SJSA1 (cell line): ENCODE data around the gene ANKLE2. TPM values are rescaled to one million over a fixed set of nuclear protein-coding genes. Genes with fewer than 3 reads are reported as not detected.
"Not testable (repeated sequence)": the region's sequence is repeated elsewhere in the genome, so short reads cannot be mapped to it uniquely, and the experiment has no call there.

ENCODE experiments used
- DNase-seq, 2 experiments: peaks; one replicate each; pipeline ENCODE4 v3.0.0-alpha.2; 2015 to 2020; ENCODE audit warnings: low spot score in 2 of 2, low read depth in 1 of 2
- H3K27ac ChIP-seq: fragments of 250-450 bp; sonication (Bioruptor Pico); 2 replicates; pipeline ENCODE4 v1.5.1; 2020; ENCODE audit warnings: mild to moderate bottlenecking, moderate library complexity
- H3K27me3 ChIP-seq: fragments of 250-450 bp; sonication (Bioruptor Pico); replicated peaks from 2 replicates; pipeline ENCODE4 v1.5.1; 2020; ENCODE audit warnings: mild to moderate bottlenecking, moderate library complexity
- H3K36me3 ChIP-seq: fragments of 250-450 bp; sonication (Bioruptor Pico); 2 replicates; pipeline ENCODE4 v1.5.1; 2020; ENCODE audit warnings: mild to moderate bottlenecking
- H3K4me1 ChIP-seq: fragments of 250-450 bp; sonication (Bioruptor Pico); replicated peaks from 2 replicates; pipeline ENCODE4 v1.6.1; 2021; ENCODE audit warnings: mild to moderate bottlenecking
- H3K4me3 ChIP-seq: fragments of 250-450 bp; sonication (Bioruptor Pico); 2 replicates; pipeline ENCODE4 v1.5.1; 2020; ENCODE audit warnings: mild to moderate bottlenecking
- H3K9me3 ChIP-seq: fragments of 250-450 bp; sonication (Bioruptor Pico); replicated peaks from 2 replicates; pipeline ENCODE4 v1.5.1; 2020; ENCODE audit warnings: mild to moderate bottlenecking
- total RNA-seq: library from RNA; depleted of rRNA; stranded (reverse); fragments of >200 nt; shearing (Covaris generic); gene quantifications from 2 replicates; pipeline ENCODE4 v1.2.3, GENCODE V29; 2014

The ANKLE2 gene
- total RNA-seq, 1 experiment from 2014 or later = 72.6 TPM

- no peak for DNase-seq
- Histone ChIP-seq H3K27me3 (no peaks in the 10 kb centered on the region), H3K27ac (no peak overlapping the region), H3K4me1 (no peaks in the 10 kb centered on the region), H3K9me3 (no peaks in the 10 kb centered on the region), H3K4me3 (no peak overlapping the region), H3K36me3 (peaks cover 77% of the 10 kb centered on the region)
Measured at GRCh38 chr12:132773077-132773955, 11.7 kb upstream of the ANKLE2 start.

- DNase-seq = no peak
- H3K27me3 ChIP-seq = no peaks in the 10 kb centered on the region
- H3K27ac ChIP-seq = no peak overlapping the region
- H3K36me3 ChIP-seq = peaks cover 73% of the 10 kb centered on the region
- H3K4me3 ChIP-seq = no peak overlapping the region
- no peaks in the 10 kb centered on the region for H3K9me3 ChIP-seq
- H3K4me1 ChIP-seq = no peaks in the 10 kb centered on the region
Measured at GRCh38 chr12:132772606-132773005, 11.0 kb upstream of the ANKLE2 start.

GRCh38 chr12:132771126-132771838 lies 9.7 kb upstream of the ANKLE2 start:
- Histone ChIP-seq H3K36me3 (peaks cover 62% of the 10 kb centered on the region), H3K27me3 (no peaks in the 10 kb centered on the region)
- no peak for DNase-seq

GRCh38 chr12:132766380-132767085 lies 4.9 kb upstream of the ANKLE2 start:
- Histone ChIP-seq H3K9me3 (no peaks in the 10 kb centered on the region), H3K4me3 (no peak overlapping the region), H3K27ac (no peak overlapping the region), H3K36me3 (peaks cover 29% of the 10 kb centered on the region), H3K27me3 (no peaks in the 10 kb centered on the region), H3K4me1 (peaks cover 5% of the 10 kb centered on the region)
- DNase-seq = no peak

More at GRCh38 chr12:132771126-132771838, 9.7 kb upstream of the ANKLE2 start:
- Histone ChIP-seq H3K4me1 (no peaks in the 10 kb centered on the region), H3K4me3 (no peak overlapping the region), H3K9me3 (no peaks in the 10 kb centered on the region), H3K27ac (no peak overlapping the region)

GRCh38 chr12:132765361-132765760 lies 3.7 kb upstream of the ANKLE2 start:
- H3K36me3 ChIP-seq = peaks cover 29% of the 10 kb centered on the region
- no peaks in the 10 kb centered on the region for H3K9me3 ChIP-seq
- no peak for DNase-seq
- peaks cover 6% of the 10 kb centered on the region for H3K4me1 ChIP-seq
- H3K4me3 ChIP-seq = no peak overlapping the region
- no peak overlapping the region for H3K27ac ChIP-seq
- no peaks in the 10 kb centered on the region for H3K27me3 ChIP-seq

GRCh38 chr12:132764231-132764630 lies 2.6 kb upstream of the ANKLE2 start:
- peaks cover 26% of the 10 kb centered on the region for H3K36me3 ChIP-seq
- H3K27me3 ChIP-seq = no peaks in the 10 kb centered on the region
- no peaks in the 10 kb centered on the region for H3K9me3 ChIP-seq
- H3K4me1 ChIP-seq = peaks cover 15% of the 10 kb centered on the region
- no peak overlapping the region for H3K27ac ChIP-seq
- H3K4me3 ChIP-seq = no peak overlapping the region
- no peak for DNase-seq

GRCh38 chr12:132761921-132762583 lies 420 bp upstream of the ANKLE2 start:
- Histone ChIP-seq H3K27ac (peak overlapping the region; percentile 62), H3K4me3 (peak overlapping the region; percentile 99), H3K36me3 (peaks cover 29% of the 10 kb centered on the region), H3K4me1 (peaks cover 15% of the 10 kb centered on the region), H3K27me3 (no peaks in the 10 kb centered on the region), H3K9me3 (no peaks in the 10 kb centered on the region)
- peak; percentile 81 to 85 for DNase-seq

GRCh38 chr12:132759359-132759758 lies 2.3 kb downstream of the ANKLE2 start:
- peak overlapping the region; percentile 99; the same call in 1 of the 2 replicates for H3K4me3 ChIP-seq
- H3K4me1 ChIP-seq = peaks cover 15% of the 10 kb centered on the region
- H3K27me3 ChIP-seq = no peaks in the 10 kb centered on the region
- H3K9me3 ChIP-seq = no peaks in the 10 kb centered on the region
- H3K27ac ChIP-seq = no peak overlapping the region
- DNase-seq = no peak
- H3K36me3 ChIP-seq = peaks cover 54% of the 10 kb centered on the region

- H3K27ac ChIP-seq, H3K4me3 ChIP-seq, H3K9me3 ChIP-seq, H3K27me3 ChIP-seq, DNase-seq: not testable (repeated sequence)
- peaks cover 59% of the 10 kb centered on the region for H3K36me3 ChIP-seq
- H3K4me1 ChIP-seq = peaks cover 15% of the 10 kb centered on the region
Measured at GRCh38 chr12:132758825-132759224, 2.8 kb downstream of the ANKLE2 start.

GRCh38 chr12:132754160-132754932 lies 7.3 kb downstream of the ANKLE2 start:
- H3K36me3 ChIP-seq = peaks cover 86% of the 10 kb centered on the region
- H3K27ac ChIP-seq = no peak overlapping the region
- no peak overlapping the region for H3K4me3 ChIP-seq
- H3K9me3 ChIP-seq = no peaks in the 10 kb centered on the region
- no peak for DNase-seq
- no peaks in the 10 kb centered on the region for H3K4me1 ChIP-seq
- no peaks in the 10 kb centered on the region for H3K27me3 ChIP-seq

GRCh38 chr12:132753670-132754069 lies 8.0 kb downstream of the ANKLE2 start:
- H3K4me1 ChIP-seq, H3K27ac ChIP-seq, DNase-seq, H3K9me3 ChIP-seq, H3K4me3 ChIP-seq, H3K27me3 ChIP-seq: not testable (repeated sequence)
- peaks cover 90% of the 10 kb centered on the region for H3K36me3 ChIP-seq

GRCh38 chr12:132748319-132748718 lies 13.3 kb downstream of the ANKLE2 start:
- Histone ChIP-seq H3K4me1 (no peaks in the 10 kb centered on the region), H3K4me3 (no peak overlapping the region), H3K9me3 (no peaks in the 10 kb centered on the region), H3K27me3 (no peaks in the 10 kb centered on the region), H3K36me3 (peaks cover 93% of the 10 kb centered on the region), H3K27ac (no peak overlapping the region)
- DNase-seq = no peak

- Histone ChIP-seq H3K4me1 (no peaks in the 10 kb centered on the region), H3K36me3 (peaks cover 93% of the 10 kb centered on the region), H3K27me3 (no peaks in the 10 kb centered on the region), H3K9me3 (no peaks in the 10 kb centered on the region), H3K27ac (no peak overlapping the region), H3K4me3 (no peak overlapping the region)
- no peak for DNase-seq
Measured at GRCh38 chr12:132747896-132748295, 13.7 kb downstream of the ANKLE2 start.
